AG09309 (cell line): Measurements from ENCODE around the gene FNDC3A.
"Not testable (repeated sequence)": the region's sequence is repeated elsewhere in the genome, so short reads cannot be mapped to it uniquely, and the experiment has no call there.

Source experiments
- DNase-seq: peaks from one replicate; pipeline ENCODE4 v3.0.0-alpha.2; 2010; ENCODE audit warnings: low read depth
- H3K4me3 ChIP-seq: 2 replicates; pipeline ENCODE4 v1.5.1; 2011; ENCODE audit warnings: mild to moderate bottlenecking, low read depth, low read length, moderate library complexity; ENCODE audit not compliant: control insufficient read depth
- TF ChIP-seq, protein P1 (sequence below): IDR thresholded peaks from 2 replicates; pipeline ENCODE4 v1.5.1; 2011; ENCODE audit warnings: mild to moderate bottlenecking, low read depth, low read length, inconsistent platforms; ENCODE audit not compliant: insufficient read depth, control insufficient read depth; ENCODE audit errors: missing control alignments

FNDC3A gene

DNA sequence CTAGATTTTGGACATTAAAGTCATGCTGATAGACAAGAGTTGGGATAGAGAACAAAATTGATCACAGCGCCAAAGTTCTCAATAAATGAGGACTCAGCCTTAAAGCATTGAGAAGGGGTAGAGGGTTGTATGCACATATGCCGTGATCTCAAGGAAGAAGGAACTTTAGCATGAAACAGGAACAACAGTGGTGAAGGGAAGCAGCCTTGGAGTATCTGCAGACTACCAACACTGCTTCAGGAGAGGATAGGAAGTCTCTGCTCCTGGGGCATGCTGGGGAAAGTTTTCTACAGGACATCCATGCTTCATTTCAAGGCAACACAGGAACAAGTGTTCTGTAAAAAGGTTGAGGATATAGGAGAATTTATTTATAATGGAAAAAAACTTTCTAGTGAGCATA, 132.5 kb downstream of the FNDC3A start:
- no peak overlapping the region for H3K4me3 ChIP-seq
- DNase-seq = no peak
- TF ChIP-seq, protein P1, sequence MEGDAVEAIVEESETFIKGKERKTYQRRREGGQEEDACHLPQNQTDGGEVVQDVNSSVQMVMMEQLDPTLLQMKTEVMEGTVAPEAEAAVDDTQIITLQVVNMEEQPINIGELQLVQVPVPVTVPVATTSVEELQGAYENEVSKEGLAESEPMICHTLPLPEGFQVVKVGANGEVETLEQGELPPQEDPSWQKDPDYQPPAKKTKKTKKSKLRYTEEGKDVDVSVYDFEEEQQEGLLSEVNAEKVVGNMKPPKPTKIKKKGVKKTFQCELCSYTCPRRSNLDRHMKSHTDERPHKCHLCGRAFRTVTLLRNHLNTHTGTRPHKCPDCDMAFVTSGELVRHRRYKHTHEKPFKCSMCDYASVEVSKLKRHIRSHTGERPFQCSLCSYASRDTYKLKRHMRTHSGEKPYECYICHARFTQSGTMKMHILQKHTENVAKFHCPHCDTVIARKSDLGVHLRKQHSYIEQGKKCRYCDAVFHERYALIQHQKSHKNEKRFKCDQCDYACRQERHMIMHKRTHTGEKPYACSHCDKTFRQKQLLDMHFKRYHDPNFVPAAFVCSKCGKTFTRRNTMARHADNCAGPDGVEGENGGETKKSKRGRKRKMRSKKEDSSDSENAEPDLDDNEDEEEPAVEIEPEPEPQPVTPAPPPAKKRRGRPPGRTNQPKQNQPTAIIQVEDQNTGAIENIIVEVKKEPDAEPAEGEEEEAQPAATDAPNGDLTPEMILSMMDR = no peak

DNA sequence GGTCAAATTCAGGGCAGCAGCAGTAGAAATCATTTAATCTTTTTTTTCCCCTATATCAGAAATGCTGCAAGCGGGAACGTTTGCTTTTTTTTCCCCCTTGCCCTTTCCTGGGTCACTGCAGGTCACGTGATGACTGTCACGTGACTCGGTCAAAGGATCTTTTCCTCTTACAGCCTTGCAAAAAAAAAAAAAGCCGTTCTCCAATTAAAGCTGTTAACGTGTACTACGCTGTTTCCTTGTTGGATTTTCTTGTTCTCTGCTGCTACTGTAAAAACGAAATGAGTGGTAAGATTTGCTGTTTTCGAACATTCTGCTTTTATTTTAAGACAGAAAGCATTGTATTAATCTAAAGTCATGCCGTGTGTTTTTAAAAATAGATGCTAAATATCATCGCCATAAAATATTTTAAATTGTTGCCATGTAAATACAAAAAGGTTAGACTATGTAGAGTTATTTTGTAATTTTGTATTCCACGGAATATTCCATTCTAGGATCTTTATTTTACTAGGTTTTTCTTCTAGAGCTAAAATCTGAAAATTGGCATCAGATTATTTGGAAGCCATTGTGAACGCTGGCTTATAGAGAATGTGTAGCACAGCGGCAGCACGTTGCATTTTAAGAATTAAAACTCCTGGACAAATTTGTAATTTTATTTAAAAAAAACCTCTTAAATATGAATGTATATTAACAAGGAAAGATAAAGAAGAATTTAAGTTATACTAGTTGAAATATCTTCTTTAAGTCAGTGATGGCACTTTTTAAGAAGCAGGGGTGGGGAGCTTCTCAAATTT, 134.6 kb downstream of the FNDC3A start:
- TF ChIP-seq, protein P1 = no peak
- peak overlapping the region; percentile 45 for H3K4me3 ChIP-seq
- peak; percentile 55 for DNase-seq

DNA sequence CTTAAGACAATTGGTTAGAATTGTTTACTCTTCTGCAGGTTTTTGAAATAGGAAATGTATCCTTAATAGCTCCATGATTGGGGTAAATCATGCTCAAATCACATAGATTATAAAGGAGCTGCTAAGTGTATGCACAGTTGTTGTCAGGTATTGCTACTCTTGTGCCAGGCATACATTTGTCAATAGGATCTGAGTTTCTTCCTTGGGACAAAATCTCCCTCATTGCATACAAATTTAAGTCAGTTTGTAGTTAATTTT, 135.1 kb downstream of the FNDC3A start:
- no peak for DNase-seq
- TF ChIP-seq, protein P1 = no peak
- peak overlapping the region; percentile 45 for H3K4me3 ChIP-seq

DNA sequence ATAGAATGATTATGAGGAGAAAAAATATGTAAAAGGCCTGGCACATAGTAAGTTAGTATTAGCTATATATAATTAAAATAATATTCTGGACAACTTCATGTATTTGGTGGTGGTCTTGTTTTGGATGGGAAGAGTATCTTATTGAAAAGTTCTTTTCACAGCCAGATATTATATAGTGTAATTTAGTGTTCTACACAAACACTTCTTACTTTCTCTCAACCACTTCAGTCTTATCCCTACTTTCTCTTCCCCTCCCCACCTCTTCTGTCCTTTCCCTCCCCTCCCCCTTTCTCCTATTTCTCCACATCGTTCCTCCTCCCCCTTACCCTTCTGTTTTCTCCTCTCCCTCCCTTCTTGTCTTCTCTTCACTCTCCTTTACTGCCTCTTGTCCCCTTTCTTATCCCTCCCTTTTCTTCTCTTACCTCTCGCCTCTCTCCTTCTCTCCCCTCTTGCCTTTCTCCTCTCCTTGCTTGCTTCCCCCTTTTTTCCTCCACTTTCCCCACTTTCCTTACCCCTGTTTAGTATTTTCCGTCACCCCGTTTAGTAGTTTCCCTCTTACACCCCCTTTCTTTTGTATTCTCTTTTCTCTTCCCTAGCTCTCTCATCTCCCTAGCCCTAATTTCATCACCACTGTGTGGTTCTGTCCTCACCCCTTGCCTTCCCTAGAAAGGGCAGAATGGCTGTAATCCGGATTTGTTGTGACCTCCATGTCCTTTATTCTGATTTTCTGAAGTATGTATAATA, 137.2 kb downstream of the FNDC3A start:
- TF ChIP-seq, protein P1 = no peak
- no peak for DNase-seq
- H3K4me3 ChIP-seq = no peak overlapping the region

DNA sequence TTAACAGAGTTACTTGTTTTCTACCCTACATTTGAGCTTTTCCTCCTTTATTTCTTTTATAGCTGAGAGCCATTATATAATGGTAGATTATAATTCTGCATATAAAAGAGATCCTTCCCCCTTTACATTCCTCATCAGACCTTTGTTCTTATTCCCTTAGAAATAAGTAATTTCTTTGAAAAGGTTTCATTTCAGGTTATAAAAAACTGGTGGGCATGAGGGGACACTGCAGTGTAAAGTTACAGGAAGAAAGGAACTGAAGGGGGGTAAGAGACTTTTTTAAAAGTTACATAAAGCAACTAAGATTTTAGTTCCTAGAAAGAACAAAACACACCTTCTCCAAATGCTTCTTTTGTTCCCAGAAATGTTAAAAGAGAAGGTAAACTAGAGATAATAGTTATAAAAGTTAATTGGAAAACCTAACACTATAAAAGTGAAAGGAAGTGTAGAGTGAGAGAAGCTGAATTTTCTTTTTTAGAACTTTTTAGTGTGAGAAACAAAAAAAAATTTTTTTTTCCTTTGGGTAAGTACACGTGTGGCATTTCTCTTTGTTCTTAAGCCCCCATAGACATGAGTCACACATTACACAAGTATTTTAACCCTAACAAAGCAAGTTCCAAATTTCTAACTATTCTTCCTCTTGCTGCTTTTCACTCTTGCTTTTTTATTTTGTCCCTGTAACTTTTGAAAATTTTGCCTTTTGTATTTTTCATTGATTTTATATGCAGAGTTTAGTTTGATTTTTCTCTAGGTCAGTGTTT, 138.0 kb downstream of the FNDC3A start:
- no peak overlapping the region for H3K4me3 ChIP-seq
- TF ChIP-seq, protein P1 = no peak
- DNase-seq = peak; percentile 21

DNA sequence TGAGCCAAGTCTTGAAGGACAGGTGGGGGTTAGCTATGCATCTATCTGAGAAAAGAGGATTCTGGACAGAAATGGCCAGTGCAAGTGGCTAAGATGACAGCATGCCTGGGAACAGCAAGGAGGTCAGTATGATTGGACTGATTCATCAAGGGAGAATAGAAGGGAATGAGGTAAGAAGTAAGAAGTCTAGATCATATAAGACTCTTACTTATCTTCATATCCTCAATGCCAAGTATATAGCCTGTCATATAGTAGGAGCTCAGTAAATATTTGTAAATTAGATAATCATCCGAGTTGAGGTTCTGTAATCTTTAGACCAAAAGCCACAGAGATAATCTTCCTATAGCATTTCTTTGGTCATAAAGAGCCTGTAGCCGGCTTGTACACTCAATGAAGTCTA, 141.2 kb downstream of the FNDC3A start:
- TF ChIP-seq, protein P1 = no peak
- no peak overlapping the region for H3K4me3 ChIP-seq
- DNase-seq = no peak

DNA sequence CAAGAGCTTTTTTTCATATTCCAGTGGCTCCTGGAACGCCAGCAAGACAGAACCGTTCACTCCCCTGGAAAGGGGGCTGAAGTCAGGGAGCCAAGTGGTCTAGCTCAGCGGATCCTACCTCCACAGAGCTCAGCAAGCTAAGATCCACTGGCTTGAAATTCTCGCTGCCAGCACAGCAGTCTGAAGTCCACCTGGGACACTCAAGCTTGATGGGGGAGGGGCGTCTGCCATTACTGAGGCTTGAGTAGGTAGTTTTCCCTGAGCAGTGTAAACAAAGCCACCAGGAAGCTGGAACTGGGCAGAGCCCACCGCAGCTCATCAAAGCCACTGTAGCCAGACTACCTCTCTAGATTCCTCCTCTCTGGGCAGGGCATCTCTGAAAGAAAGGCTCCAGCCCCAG, 142.7 kb downstream of the FNDC3A start:
- H3K4me3 ChIP-seq, DNase-seq: not testable (repeated sequence)
